ENCODE measurements around the gene FBLN7.

Gene FBLN7

GRCh38 chr2:112164876-112165275 lies 26.7 kb downstream of the FBLN7 start:
- no peak overlapping the region for H3K27ac Mint-ChIP-seq
- no peak for DNase-seq
- H3K36me3 Mint-ChIP-seq (ENCODE audit: low read depth) = peaks cover 61% of the 10 kb centered on the region
- H3K4me3 Mint-ChIP-seq = no peak overlapping the region
- peaks cover 10% of the 10 kb centered on the region for H3K27me3 Mint-ChIP-seq (ENCODE audit: low read depth, poor library complexity)
- no peak for TF ChIP-seq CTCF (IDR thresholded peaks at IDR 0.05)
- peaks cover 17% of the 10 kb centered on the region for H3K4me1 Mint-ChIP-seq
- no peaks in the 10 kb centered on the region for H3K9me3 Mint-ChIP-seq

- Mint-ChIP-seq H3K36me3 (ENCODE audit: low read depth) (peaks cover 59% of the 10 kb centered on the region), H3K27me3 (ENCODE audit: low read depth, poor library complexity) (peaks cover 10% of the 10 kb centered on the region), H3K27ac (no peak overlapping the region), H3K4me1 (peaks cover 15% of the 10 kb centered on the region), H3K4me3 (no peak overlapping the region), H3K9me3 (no peaks in the 10 kb centered on the region)
- TF ChIP-seq CTCF (IDR thresholded peaks at IDR 0.05) = no peak
- DNase-seq = no peak
These were observed 27.1 kb downstream of the FBLN7 start for GRCh38 chr2:112165296-112165695.

GRCh38 chr2:112166806-112167499 lies 28.8 kb downstream of the FBLN7 start:
- Mint-ChIP-seq H3K4me1 (peaks cover 12% of the 10 kb centered on the region), H3K27ac (no peak overlapping the region), H3K36me3 (ENCODE audit: low read depth) (peaks cover 66% of the 10 kb centered on the region), H3K9me3 (no peaks in the 10 kb centered on the region), H3K27me3 (ENCODE audit: low read depth, poor library complexity) (peaks cover 11% of the 10 kb centered on the region), H3K4me3 (no peak overlapping the region)
- no peak for TF ChIP-seq CTCF (IDR thresholded peaks at IDR 0.05)
- DNase-seq = no peak

GRCh38 chr2:112168422-112169124 lies 30.4 kb downstream of the FBLN7 start:
- Mint-ChIP-seq H3K27me3 (ENCODE audit: low read depth, poor library complexity) (peaks cover 7% of the 10 kb centered on the region), H3K4me1 (peaks cover 10% of the 10 kb centered on the region), H3K27ac (no peak overlapping the region), H3K4me3 (no peak overlapping the region), H3K36me3 (ENCODE audit: low read depth) (peaks cover 70% of the 10 kb centered on the region), H3K9me3 (no peaks in the 10 kb centered on the region)
- DNase-seq = no peak
- TF ChIP-seq CTCF (IDR thresholded peaks at IDR 0.05) = no peak

GRCh38 chr2:112170495-112170894 lies 32.3 kb downstream of the FBLN7 start:
- H3K9me3 Mint-ChIP-seq = no peaks in the 10 kb centered on the region
- no peak overlapping the region for H3K27ac Mint-ChIP-seq
- no peak for TF ChIP-seq CTCF (IDR thresholded peaks at IDR 0.05)
- no peak for DNase-seq
- peaks cover 12% of the 10 kb centered on the region for H3K4me1 Mint-ChIP-seq
- peaks cover 7% of the 10 kb centered on the region for H3K27me3 Mint-ChIP-seq (ENCODE audit: low read depth, poor library complexity)
- H3K4me3 Mint-ChIP-seq = no peak overlapping the region
- peaks cover 53% of the 10 kb centered on the region for H3K36me3 Mint-ChIP-seq (ENCODE audit: low read depth)

Measured in nephron progenitor cell (in vitro differentiated cells).